ENCODE results near the gene PIN1.
A peak's percentile ranks its signal among the peaks of the same experiment; 100 is the strongest.
"Not testable (repeated sequence)": the region's sequence is repeated elsewhere in the genome, so short reads cannot be mapped to it uniquely, and the experiment has no call there.

PIN1 gene

DNA sequence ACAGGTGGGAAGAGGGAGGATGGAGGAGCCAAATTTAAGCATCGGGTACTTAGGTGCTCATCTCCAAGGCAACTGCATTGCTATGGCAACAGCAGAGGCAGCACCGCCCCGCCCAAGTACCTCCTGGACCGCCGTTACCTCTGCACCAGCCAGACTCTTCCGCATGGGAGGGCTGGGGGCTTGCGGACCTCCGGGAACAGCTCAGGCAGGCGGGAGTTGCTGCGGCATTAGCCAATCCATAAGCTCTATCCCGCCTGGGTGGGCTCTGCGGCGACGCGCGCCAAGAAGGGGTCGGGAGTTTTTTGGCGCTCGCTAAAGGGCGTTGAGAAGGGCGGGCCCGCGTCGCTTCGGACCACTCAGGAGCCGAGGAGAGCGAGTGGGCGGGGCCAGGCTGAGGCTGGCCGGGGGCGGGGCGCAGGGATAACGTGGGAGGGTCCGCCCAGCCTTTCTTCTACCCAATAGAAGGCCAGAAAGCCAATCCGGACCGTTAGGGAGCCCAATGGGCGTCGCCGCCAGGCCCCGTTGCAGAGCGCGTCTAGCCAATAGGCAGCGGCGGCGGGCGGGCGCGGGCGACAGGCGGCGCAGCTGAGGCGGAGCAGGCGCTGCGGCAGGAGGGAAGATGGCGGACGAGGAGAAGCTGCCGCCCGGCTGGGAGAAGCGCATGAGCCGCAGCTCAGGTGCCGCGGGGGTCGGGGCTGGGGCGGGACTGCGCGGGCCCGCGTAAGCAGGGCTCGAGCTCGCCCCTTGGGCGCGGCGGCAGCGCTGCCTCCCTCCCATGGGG is at the start of gene PIN1:
TSS of gene PIN1 (plus strand) at position 593 of the 781 bp plus-strand sequence. CDS start at position 620, 27 bp downstream.
- peak; percentile 97 for DNase-seq (ENCODE audit: low read depth)
- TF ChIP-seq, protein P1, sequence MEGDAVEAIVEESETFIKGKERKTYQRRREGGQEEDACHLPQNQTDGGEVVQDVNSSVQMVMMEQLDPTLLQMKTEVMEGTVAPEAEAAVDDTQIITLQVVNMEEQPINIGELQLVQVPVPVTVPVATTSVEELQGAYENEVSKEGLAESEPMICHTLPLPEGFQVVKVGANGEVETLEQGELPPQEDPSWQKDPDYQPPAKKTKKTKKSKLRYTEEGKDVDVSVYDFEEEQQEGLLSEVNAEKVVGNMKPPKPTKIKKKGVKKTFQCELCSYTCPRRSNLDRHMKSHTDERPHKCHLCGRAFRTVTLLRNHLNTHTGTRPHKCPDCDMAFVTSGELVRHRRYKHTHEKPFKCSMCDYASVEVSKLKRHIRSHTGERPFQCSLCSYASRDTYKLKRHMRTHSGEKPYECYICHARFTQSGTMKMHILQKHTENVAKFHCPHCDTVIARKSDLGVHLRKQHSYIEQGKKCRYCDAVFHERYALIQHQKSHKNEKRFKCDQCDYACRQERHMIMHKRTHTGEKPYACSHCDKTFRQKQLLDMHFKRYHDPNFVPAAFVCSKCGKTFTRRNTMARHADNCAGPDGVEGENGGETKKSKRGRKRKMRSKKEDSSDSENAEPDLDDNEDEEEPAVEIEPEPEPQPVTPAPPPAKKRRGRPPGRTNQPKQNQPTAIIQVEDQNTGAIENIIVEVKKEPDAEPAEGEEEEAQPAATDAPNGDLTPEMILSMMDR (conservative IDR thresholded peaks at IDR 0.05; ENCODE audit: control insufficient read depth, insufficient read depth, low read depth, low read length), result no peak
- peak within 1 kb of the TSS; percentile 84 for H3K4me3 ChIP-seq (ENCODE audit: control insufficient read depth, low read depth, low read length)

DNA sequence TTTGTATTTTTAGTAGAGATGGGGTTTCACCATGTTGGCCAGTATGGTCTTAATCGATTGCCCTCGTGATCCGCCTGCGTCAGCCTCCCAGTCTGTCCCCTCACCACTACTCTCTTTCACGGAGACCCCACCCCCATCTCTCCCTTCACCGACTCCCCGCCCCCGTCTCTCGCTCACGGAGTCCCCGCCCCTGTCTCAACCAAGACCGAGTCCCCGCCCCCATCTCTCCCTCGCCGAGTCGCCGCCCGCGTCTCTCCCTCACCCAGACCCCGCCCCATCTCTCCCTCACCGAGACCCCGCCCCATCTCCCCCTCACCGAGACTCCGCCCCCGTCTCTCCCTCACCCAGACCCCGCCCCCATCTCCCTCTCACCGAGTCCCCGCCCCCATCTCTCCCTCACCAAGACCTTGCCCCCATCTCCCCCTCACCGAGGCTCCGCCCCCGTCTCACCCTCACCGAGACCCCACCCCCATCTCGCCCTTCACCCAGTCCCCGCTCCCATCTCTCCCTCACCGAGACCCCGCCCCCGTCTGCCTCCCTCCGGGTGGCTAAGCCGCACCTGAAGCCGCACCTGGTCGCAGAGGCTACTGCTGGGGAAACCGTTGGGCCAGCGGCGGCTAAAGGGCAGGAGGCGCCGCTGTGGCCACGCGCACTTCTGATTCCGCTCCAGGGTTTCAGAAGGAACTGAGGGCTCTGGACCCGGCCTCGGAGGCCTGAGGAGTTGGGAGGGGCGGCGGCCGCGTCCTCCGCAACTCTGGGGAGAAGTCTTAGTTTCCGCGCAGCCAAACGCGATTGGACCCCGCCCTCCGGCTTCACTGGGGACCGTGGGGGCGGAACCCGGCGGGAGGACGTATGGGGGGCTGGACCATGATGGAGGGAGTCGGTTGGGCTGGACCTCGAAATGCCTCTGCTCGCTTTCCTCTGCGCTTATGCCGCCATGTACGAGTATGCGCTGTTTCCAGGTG is 49.5 kb upstream of the PIN1 start:
- H3K4me3 ChIP-seq (ENCODE audit: control insufficient read depth, low read depth, low read length), result peak overlapping the region; percentile 78
- TF ChIP-seq, protein P1 (conservative IDR thresholded peaks at IDR 0.05; ENCODE audit: control insufficient read depth, insufficient read depth, low read depth, low read length), result no peak
- peak; percentile 93 for DNase-seq (ENCODE audit: low read depth)

DNA sequence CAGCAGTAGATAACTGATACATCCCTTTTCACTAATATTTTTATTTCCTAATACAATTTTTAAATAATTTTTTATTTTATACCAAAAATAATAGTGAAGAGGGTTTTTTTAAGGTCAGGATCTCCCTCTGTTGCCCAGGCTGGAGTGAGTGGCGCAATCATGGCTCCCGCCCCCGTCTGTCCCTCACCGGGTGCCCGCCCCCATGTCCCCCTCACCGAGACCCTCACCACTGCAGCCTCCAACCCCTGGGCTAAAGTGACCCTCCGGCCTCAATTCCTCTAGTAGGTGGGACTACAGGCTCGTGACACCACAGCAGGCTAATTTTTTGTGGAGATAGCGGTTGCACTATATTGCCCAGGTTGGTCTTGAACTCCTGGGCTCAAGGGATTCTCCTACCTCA is 48.8 kb upstream of the PIN1 start:
- H3K4me3 ChIP-seq (ENCODE audit: control insufficient read depth, low read depth, low read length), result peak overlapping the region; percentile 78
- TF ChIP-seq, protein P1 (conservative IDR thresholded peaks at IDR 0.05; ENCODE audit: control insufficient read depth, insufficient read depth, low read depth, low read length), result no peak
- no peak for DNase-seq (ENCODE audit: low read depth)

DNA sequence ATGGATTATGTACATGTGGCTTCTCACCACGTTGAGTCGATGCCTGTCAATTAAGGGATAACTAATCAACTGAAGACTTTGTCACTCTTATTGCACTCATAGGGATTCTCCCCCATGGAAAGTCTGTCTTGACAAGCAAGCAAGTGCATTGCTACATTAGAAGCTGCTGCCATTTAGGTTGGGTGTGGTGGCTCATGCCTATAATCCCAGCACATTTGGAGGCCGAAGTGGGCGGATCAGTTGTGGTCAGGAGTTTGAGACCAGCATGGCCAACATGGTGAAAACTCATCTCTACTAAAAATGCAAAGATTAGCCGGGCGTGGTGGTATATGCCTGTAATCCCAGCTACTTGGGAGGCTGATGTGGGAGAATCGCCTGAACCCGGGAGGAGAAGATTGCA is 48.3 kb upstream of the PIN1 start:
- DNase-seq (ENCODE audit: low read depth), result no peak
- TF ChIP-seq, protein P1 (conservative IDR thresholded peaks at IDR 0.05; ENCODE audit: control insufficient read depth, insufficient read depth, low read depth, low read length), result no peak
- no peak overlapping the region for H3K4me3 ChIP-seq (ENCODE audit: control insufficient read depth, low read depth, low read length)

DNA sequence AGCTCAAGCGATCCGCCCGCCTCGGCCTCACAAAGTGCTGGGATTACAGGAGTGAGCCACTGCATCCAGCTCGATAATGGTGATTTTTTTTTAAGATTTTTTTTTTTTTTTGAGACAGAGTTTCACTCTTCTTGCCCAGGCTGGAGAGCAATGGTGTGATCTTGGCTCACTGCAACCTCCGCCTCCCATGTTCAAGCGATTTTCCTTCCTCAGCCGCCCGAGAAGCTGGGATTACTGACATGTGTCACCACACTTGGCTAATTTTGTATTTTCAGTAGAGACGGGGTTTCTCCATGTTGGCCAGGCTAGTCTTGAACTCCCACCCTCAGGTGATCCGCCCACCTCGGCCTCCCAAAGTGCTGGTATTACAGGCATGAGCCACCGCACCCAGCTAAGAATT is 46.5 kb upstream of the PIN1 start:
- not testable (repeated sequence) for DNase-seq (ENCODE audit: low read depth); H3K4me3 ChIP-seq (ENCODE audit: control insufficient read depth, low read depth, low read length)

DNA sequence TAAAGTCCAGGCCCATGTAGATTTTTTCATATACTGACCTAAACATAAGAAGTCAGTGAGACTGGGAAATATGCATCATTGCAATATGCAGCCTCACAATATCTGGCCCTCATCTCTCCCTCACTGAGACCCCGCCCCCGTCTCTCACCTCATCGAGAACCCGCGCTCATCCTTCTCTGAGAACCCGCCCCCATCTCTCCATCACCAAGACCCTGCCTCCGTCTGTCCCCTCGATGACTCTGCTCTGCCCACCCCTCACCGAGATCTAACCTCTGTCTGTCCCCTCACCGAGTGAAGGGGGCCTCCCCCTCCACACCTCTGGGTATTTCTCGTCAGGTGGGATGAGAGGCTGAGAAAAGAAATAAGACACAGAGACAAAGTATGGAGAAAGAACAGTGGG is 46.1 kb upstream of the PIN1 start:
- DNase-seq (ENCODE audit: low read depth), result no peak
- no peak overlapping the region for H3K4me3 ChIP-seq (ENCODE audit: control insufficient read depth, low read depth, low read length)
- TF ChIP-seq, protein P1 (conservative IDR thresholded peaks at IDR 0.05; ENCODE audit: control insufficient read depth, insufficient read depth, low read depth, low read length), result no peak

DNA sequence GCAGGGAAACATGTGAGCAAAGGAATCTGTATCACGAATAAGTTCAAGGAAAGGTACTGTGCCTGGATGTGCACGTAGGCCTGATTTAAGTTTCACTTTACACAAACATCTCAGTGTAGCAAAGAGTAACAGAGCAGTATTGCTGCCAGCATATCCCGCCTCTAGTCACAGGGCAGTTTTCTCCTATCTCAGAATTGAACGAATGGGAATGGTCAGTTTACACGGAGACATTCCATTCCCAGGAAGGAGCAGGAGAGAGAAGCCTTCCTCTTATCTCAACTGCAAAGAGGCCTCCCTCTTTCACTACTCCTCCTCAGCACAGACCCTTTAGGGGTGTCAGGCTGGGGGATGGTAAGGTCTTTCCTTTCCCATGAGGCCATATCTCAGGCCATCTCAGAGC is 45.5 kb upstream of the PIN1 start:
- H3K4me3 ChIP-seq (ENCODE audit: control insufficient read depth, low read depth, low read length), result not testable (repeated sequence)

DNA sequence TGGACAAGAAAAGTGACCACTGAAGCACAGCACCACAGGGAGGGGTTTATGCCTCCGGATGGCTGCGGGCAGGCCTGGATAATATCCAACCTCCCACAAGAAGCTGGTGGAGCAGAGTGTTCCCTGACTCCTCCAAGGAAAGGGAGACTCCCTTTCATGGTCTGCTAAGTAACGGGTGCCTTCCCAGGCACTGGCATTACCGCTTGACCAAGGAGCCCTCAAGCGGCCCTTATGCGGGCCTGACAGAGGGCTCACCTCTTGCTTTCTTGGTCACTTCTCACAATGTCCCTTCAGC is 44.1 kb upstream of the PIN1 start:
- DNase-seq (ENCODE audit: low read depth); H3K4me3 ChIP-seq (ENCODE audit: control insufficient read depth, low read depth, low read length): not testable (repeated sequence)

More for the DNA sequence above, 45.5 kb upstream of the PIN1 start:
- not testable (repeated sequence) for DNase-seq (ENCODE audit: low read depth)
